Kidney (tissue), 14 donors: ENCODE results near the gene GPC3. TPM values are rescaled to one million over a fixed set of nuclear protein-coding genes. Genes with fewer than 3 reads are reported as not detected.
"Not testable (repeated sequence)": the region's sequence is repeated elsewhere in the genome, so short reads cannot be mapped to it uniquely, and the experiment has no call there.

ENCODE experiments used
- DNase-seq, 5 donors: peaks; one replicate each; pipeline ENCODE4 v3.0.0-alpha.2; 2013 to 2020
- FAIRE-seq: peaks from 2 replicates; lab custom pipeline; 2012; peaks lifted over from hg19 to GRCh38; lab: Jason Lieb, UNC
- H3K27ac ChIP-seq, 2 donors: one replicate each; pipeline ENCODE4 v1.7.0; 2013; ENCODE audit warnings: low read depth in 2 of 2, low read length in 2 of 2, inconsistent platforms in 1 of 2
- H3K27me3 ChIP-seq: one replicate; pipeline ENCODE4 v1.7.1; 2013; ENCODE audit warnings: low read length, inconsistent platforms; ENCODE audit not compliant: control insufficient read depth, insufficient read depth
- H3K36me3 ChIP-seq, 3 donors: one replicate each; pipeline versions ENCODE4 v1.7.0 to v1.7.1; 2013; ENCODE audit warnings: low read length in 3 of 3, control low read depth in 1 of 3, inconsistent platforms in 1 of 3; ENCODE audit not compliant: insufficient read depth in 3 of 3, control insufficient read depth in 2 of 3
- H3K4me1 ChIP-seq, 3 donors: one replicate each; pipeline versions ENCODE4 v1.7.0 to v1.7.1; 2013; ENCODE audit warnings: low read length in 3 of 3, inconsistent platforms in 1 of 3, low read depth in 1 of 3; ENCODE audit not compliant: control insufficient read depth in 2 of 3, insufficient read depth in 2 of 3
- H3K4me3 ChIP-seq, 3 donors: one replicate each; pipeline versions ENCODE4 v1.7.0 to v1.8.1; 2013; ENCODE audit warnings: low read length in 3 of 3, control low read depth in 1 of 3, inconsistent platforms in 1 of 3
- H3K9ac ChIP-seq, 3 donors: one replicate each; pipeline versions ENCODE4 v1.7.0 to v1.7.1; 2013; ENCODE audit warnings: low read length in 3 of 3, control low read depth in 1 of 3, inconsistent platforms in 1 of 3
- H3K9me3 ChIP-seq, 3 donors: one replicate each; pipeline versions ENCODE4 v1.7.0 to v1.7.1; 2013; ENCODE audit warnings: low read length in 3 of 3, control low read depth in 1 of 3, inconsistent platforms in 1 of 3; ENCODE audit not compliant: control insufficient read depth in 2 of 3, insufficient read depth in 1 of 3
- intact Hi-C: fragments of 100-400 bp; cut with DNase I; formaldehyde crosslinking; loops from one replicate; pipeline ENCODE4 v1.11.1; 2022
- polyA plus RNA-seq: library from polyadenylated mRNA; stranded (reverse); fragments of 350-450 nt; fragmentation: Illumina TruSeq; extraction: RNeasy Lipid Tissue Mini Kit (QIAGEN cat#74804); gene quantifications from one replicate; pipeline ENCODE4 v1.2.3, GENCODE V29; 2014; ENCODE audit warnings: low read depth, low replicate concordance; ENCODE audit not compliant: insufficient read depth
- total RNA-seq: library from RNA; stranded (reverse); fragmentation: NEBNext Ultra II Directional; extraction: Animal tissue kit (Norgen Biotek cat#: 25700); gene quantifications from one replicate; pipeline ENCODE4 v1.2.1, GENCODE V29; 2021
- TF ChIP-seq, protein P1 (sequence below): IDR thresholded peaks from 3 replicates; pipeline ENCODE4 v1.5.1; 2012; ENCODE audit warnings: mild to moderate bottlenecking, moderate library complexity, borderline replicate concordance; ENCODE audit not compliant: insufficient read depth; ENCODE audit errors: extremely low read depth
- donor health status: control.
- donor health status: control.
- donor health status: control.
- donor health status: control.
- donor health status: control.
- donor health status: DM: yes; HTN: yes; CAD: no.
- donor health status: Normal renal cell carcinoma (clear cell type).

Gene GPC3
- total and polyA plus RNA-seq, 2 donors from 2014 or later = 43.0 to 52.5 TPM

DNA sequence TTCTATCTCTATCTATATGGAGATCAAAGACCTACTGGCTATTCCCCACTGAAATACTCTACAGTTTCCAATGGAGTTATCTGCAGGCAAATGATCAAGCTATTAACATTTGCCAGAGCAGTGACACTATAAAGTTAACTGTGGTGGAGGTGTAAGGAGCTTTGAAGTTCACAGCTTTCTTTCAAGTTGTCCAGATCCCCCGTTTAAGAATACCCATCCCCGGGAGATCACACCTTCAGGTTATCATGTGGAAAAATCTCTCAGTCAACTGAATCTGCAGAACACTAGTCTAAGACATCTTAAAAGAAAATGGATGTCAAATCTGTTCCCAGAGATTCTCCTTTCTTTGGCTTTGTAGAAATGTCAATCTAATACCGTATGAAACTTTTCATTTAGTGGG, 80.1 kb downstream of the GPC3 start:
- no peak overlapping the region for H3K4me3 ChIP-seq
- no peaks in the 10 kb centered on the region for H3K36me3 ChIP-seq
- no peaks in the 10 kb centered on the region for H3K27me3 ChIP-seq
- intact Hi-C loops = no loop called here
- no peaks in the 10 kb centered on the region for H3K4me1 ChIP-seq
- no peaks in the 10 kb centered on the region for H3K9me3 ChIP-seq
- TF ChIP-seq, protein P1, sequence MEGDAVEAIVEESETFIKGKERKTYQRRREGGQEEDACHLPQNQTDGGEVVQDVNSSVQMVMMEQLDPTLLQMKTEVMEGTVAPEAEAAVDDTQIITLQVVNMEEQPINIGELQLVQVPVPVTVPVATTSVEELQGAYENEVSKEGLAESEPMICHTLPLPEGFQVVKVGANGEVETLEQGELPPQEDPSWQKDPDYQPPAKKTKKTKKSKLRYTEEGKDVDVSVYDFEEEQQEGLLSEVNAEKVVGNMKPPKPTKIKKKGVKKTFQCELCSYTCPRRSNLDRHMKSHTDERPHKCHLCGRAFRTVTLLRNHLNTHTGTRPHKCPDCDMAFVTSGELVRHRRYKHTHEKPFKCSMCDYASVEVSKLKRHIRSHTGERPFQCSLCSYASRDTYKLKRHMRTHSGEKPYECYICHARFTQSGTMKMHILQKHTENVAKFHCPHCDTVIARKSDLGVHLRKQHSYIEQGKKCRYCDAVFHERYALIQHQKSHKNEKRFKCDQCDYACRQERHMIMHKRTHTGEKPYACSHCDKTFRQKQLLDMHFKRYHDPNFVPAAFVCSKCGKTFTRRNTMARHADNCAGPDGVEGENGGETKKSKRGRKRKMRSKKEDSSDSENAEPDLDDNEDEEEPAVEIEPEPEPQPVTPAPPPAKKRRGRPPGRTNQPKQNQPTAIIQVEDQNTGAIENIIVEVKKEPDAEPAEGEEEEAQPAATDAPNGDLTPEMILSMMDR = no peak
- H3K27ac ChIP-seq = no peak overlapping the region
- no peak overlapping the region for H3K9ac ChIP-seq
- FAIRE-seq (no peak), DNase-seq (no peak)

DNA sequence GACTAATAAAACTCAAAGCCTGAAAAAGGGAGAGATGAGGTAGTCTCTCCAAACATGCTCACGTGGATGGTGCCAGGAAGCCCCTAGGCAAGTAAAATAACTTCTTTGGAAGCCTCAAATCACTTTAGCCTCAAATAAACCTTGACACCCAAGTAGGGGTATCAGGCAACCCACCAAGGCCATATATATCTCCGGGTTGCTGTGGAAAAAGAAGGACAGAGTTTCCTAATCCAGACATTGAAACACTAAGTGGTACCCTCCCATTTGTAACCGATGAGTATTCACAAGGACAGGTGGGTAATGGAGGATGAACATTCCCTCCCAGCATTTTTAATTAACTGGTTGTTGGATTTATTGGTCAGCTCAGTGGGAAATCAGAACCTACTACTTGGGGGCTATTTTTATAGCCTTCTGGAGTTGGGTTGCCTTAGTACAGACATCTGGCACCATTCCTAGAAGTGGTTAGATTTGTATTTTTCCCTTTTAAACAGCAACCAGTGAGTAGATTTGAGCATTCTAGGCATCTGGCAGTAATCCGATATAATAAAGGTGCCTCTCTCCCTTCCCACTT, 87.7 kb downstream of the GPC3 start:
- peaks cover 0 to 6% (median 3%) of the 10 kb centered on the region in 3 donors for H3K4me1 ChIP-seq
- intact Hi-C loops = no loop called here
- TF ChIP-seq, protein P1 = no peak
- H3K36me3 ChIP-seq = no peaks in the 10 kb centered on the region
- no peak overlapping the region for H3K4me3 ChIP-seq
- DNase-seq = peak in 4 of 5 donors; percentile 45 to 88 (median 76)
- no peak overlapping the region for H3K9ac ChIP-seq
- H3K27ac ChIP-seq = no peak overlapping the region
- H3K9me3 ChIP-seq = no peaks in the 10 kb centered on the region
- no peak for FAIRE-seq
- H3K27me3 ChIP-seq = no peaks in the 10 kb centered on the region

DNA sequence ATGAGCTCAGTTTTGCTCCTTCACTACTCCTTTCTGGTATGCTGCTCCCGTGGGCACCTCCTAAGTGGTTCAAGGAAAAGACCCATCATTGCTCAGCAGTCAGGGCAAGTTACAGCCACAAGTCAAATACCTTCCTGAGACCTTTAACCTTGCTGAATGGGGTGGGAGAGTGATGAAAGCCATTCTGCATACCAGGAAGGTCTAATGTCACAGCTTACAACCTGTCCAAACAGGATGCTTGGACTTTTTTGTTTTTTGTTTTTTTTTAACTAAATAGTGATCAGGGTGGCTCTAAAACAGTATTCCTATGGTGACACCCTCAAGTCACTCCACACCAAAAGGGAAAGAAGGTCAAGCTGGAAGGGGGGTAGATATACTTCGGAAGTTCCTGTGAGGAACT, 93.1 kb downstream of the GPC3 start:
- FAIRE-seq (no peak), DNase-seq (peak in 2 of 5 donors; percentile 44 to 60)
- no peaks in the 10 kb centered on the region for H3K36me3 ChIP-seq
- no peak overlapping the region for H3K4me3 ChIP-seq
- no peak overlapping the region for H3K9ac ChIP-seq
- intact Hi-C loops = no loop called here
- TF ChIP-seq, protein P1 = no peak
- no peak overlapping the region for H3K27ac ChIP-seq
- no peaks in the 10 kb centered on the region for H3K4me1 ChIP-seq
- no peaks in the 10 kb centered on the region for H3K27me3 ChIP-seq
- no peaks in the 10 kb centered on the region for H3K9me3 ChIP-seq

DNA sequence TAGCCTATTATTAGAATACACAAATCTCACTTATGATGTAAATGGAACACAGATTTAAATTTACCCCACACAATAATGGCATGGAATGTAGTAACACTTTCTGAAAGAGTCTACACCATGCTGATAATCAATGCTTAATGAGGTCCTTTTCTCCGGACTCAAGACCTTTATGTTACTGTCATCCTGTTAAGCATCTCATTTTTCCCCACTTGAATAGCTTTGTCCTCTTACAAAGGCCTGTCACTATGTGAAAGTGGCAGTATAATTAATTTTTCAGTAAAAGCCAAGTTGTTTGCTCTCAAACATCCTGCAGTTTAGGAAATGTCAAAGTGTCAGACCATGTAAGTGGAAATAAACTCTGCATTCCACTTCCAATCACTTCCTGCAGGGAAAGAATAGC, 96.4 kb downstream of the GPC3 start:
- FAIRE-seq = no peak
- intact Hi-C loops = no loop called here

DNA sequence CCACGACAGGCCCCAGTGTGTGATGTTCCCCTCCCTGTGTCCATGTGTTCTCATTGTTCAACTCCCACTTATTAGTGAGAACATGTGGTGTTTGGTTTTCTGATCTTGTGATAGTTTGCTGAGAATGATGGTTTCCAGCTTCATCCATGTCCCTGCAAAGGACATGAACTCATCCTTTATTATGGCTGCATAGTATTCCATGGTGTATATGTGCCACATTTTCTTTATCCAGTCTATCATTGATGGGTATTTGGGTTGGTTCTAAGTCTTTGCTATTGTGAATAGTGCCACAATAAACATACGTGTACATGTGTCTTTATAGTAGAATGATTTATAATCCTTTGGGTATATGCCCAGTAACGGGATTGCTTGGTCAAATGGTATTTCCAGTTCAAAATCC, 97.3 kb downstream of the GPC3 start:
- DNase-seq, intact Hi-C loops, H3K4me1 ChIP-seq, H3K4me3 ChIP-seq, H3K9ac ChIP-seq, H3K27ac ChIP-seq, H3K9me3 ChIP-seq, H3K36me3 ChIP-seq, H3K27me3 ChIP-seq, FAIRE-seq: not testable (repeated sequence)

More for the DNA sequence above, 96.4 kb downstream of the GPC3 start:
- H3K9me3 ChIP-seq = no peaks in the 10 kb centered on the region
- no peak for DNase-seq
- no peaks in the 10 kb centered on the region for H3K36me3 ChIP-seq
- H3K27me3 ChIP-seq = no peaks in the 10 kb centered on the region
- no peak overlapping the region for H3K4me3 ChIP-seq
- TF ChIP-seq, protein P1 = no peak
- no peak overlapping the region for H3K27ac ChIP-seq
- H3K4me1 ChIP-seq = no peaks in the 10 kb centered on the region
- no peak overlapping the region for H3K9ac ChIP-seq
